Right atrium auricular region (tissue), 2 donors: Measurements from ENCODE around the gene AFTPH. TPM values are rescaled to one million over a fixed set of nuclear protein-coding genes. Genes with fewer than 3 reads are reported as not detected.

Experiments used
- DNase-seq: peaks from one replicate; pipeline ENCODE4 v3.0.0-alpha.2; 2019; ENCODE audit warnings: low spot score
- H3K27ac ChIP-seq, 2 donors: fragments of 200-600 bp; sonication (generic); 1 replicate in 1 of 2; 2 replicates in 1 of 2; pipeline ENCODE4 v1.5.1; 2016 to 2019
- H3K27me3 ChIP-seq, 2 donors: fragments of 200-600 bp; sonication (generic); one replicate each; pipeline versions ENCODE4 v1.5.1 to v1.6.0; 2017 to 2019
- H3K36me3 ChIP-seq: fragments of 200-600 bp; sonication (generic); one replicate; pipeline ENCODE4 v1.5.1; 2016
- H3K4me1 ChIP-seq, 2 donors: fragments of 200-600 bp; sonication (generic); one replicate each; pipeline versions ENCODE4 v1.5.1 to v1.6.0; 2017 to 2019
- H3K4me3 ChIP-seq, 2 donors: fragments of 200-600 bp; sonication (generic); 1 replicate in 1 of 2; 2 replicates in 1 of 2; pipeline ENCODE4 v1.5.1; 2017 to 2019; ENCODE audit warnings: mild to moderate bottlenecking in 1 of 2, moderate library complexity in 1 of 2
- H3K9me3 ChIP-seq, 2 donors: fragments of 200-600 bp; sonication (generic); one replicate each; pipeline ENCODE4 v1.5.1; 2019
- CTCF ChIP-seq, 2 donors: fragments of 200-600 bp; sonication (generic); IDR thresholded peaks; one replicate each; pipeline ENCODE4 v1.5.1; 2019; ENCODE audit warnings: antibody characterized with exemption in 2 of 2
- total RNA-seq, 2 donors: library from RNA; depleted of rRNA; stranded (reverse); fragments of >200 nt; gene quantifications; one replicate each; pipeline ENCODE4 v1.1.0, GENCODE V29; 2016

Gene AFTPH
- total RNA-seq, 2 donors from 2014 or later, result 14.5 to 17.4 TPM

GRCh38 chr2:64479259-64480117 lies 44.6 kb upstream of the AFTPH start:
- TF ChIP-seq CTCF (IDR thresholded peaks at IDR 0.05), result no peak
- no peak for DNase-seq
- H3K9me3 ChIP-seq, result no peaks in the 10 kb centered on the region

DNA sequence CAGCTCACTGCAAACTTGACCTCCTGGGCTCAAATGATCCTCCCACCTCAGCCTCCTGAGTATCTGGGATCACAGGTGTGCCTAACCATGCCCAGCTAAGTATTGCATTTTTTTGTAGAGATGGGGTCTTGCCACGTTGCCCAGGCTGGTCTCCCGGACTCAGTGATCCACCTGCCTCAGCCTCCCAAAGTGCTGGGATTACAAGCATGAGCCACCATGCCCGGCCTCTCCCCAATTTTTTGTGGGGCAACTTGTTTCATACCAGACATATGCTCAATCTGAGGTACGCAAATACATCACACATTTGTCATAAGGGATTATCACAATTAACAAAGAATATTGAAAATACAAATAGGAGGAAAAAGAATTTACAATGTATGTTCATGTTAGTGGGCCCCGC lies 42.5 kb upstream of the AFTPH start:
- H3K27ac ChIP-seq, result no peak overlapping the region
- H3K9me3 ChIP-seq, result no peaks in the 10 kb centered on the region
- no peak for TF ChIP-seq CTCF (IDR thresholded peaks at IDR 0.05)
- peaks cover 0 to 11% of the 10 kb centered on the region in 2 donors for H3K4me1 ChIP-seq
- no peak overlapping the region for H3K4me3 ChIP-seq
- no peaks in the 10 kb centered on the region for H3K27me3 ChIP-seq
- H3K36me3 ChIP-seq, result no peaks in the 10 kb centered on the region
- DNase-seq, result no peak

More at GRCh38 chr2:64479259-64480117, 44.6 kb upstream of the AFTPH start:
- Histone ChIP-seq H3K36me3 (no peaks in the 10 kb centered on the region), H3K4me1 (no peaks in the 10 kb centered on the region), H3K27me3 (no peaks in the 10 kb centered on the region), H3K27ac (no peak overlapping the region), H3K4me3 (no peak overlapping the region)

GRCh38 chr2:64482243-64482642 lies 41.9 kb upstream of the AFTPH start:
- no peak for DNase-seq
- no peaks in the 10 kb centered on the region for H3K36me3 ChIP-seq

GRCh38 chr2:64482765-64483504 lies 41.2 kb upstream of the AFTPH start:
- peaks cover 0 to 15% of the 10 kb centered on the region in 2 donors for H3K4me1 ChIP-seq
- H3K27ac ChIP-seq, result no peak overlapping the region
- no peak for DNase-seq
- no peak overlapping the region for H3K4me3 ChIP-seq
- no peaks in the 10 kb centered on the region for H3K27me3 ChIP-seq
- TF ChIP-seq CTCF (IDR thresholded peaks at IDR 0.05), result no peak
- H3K9me3 ChIP-seq, result no peaks in the 10 kb centered on the region
- H3K36me3 ChIP-seq, result no peaks in the 10 kb centered on the region

More at GRCh38 chr2:64482243-64482642, 41.9 kb upstream of the AFTPH start:
- no peak for TF ChIP-seq CTCF (IDR thresholded peaks at IDR 0.05)
- Histone ChIP-seq H3K27ac (no peak overlapping the region), H3K9me3 (no peaks in the 10 kb centered on the region), H3K4me3 (no peak overlapping the region), H3K27me3 (no peaks in the 10 kb centered on the region), H3K4me1 (peaks cover 0 to 11% of the 10 kb centered on the region in 2 donors)

DNA sequence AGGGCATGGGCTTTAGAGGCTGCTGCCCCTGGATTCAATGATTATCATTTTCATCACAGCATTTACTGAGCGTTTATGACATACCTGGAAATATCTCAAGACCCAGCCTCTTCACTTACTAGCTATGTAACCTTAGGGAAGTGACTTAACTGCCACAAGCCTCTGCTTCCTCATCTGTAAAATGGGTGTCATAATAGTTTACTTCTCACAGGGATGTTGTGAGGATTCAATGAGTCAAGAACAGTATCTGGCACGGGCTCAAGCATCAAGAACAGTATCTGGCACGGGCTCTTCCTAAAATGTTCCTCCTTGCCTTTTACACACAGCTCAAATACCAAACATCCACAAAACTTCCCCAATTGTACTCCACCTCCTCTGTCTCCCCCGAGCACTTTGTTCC lies 38.8 kb upstream of the AFTPH start:
- Histone ChIP-seq H3K27ac (no peak overlapping the region), H3K9me3 (no peaks in the 10 kb centered on the region), H3K4me1 (peaks cover 0 to 20% of the 10 kb centered on the region in 2 donors), H3K36me3 (no peaks in the 10 kb centered on the region), H3K27me3 (no peaks in the 10 kb centered on the region), H3K4me3 (no peak overlapping the region)
- no peak for DNase-seq
- TF ChIP-seq CTCF (IDR thresholded peaks at IDR 0.05), result no peak
